ENCODE results near the gene LMTK3.

GRCh38 chr19:48507911-48508439, 3.7 kb downstream of the LMTK3 start:
- TF ChIP-seq EZH2phosphoT487 (IDR thresholded peaks at IDR 0.05; ENCODE audit: insufficient read depth, low read depth) (no peak), EZH2 (IDR thresholded peaks at IDR 0.05; ENCODE audit: insufficient read depth, poor library complexity, severe bottlenecking) (no peak)

Measured in GM23248 (cell line).